22Rv1 (cell line): ENCODE measurements around the gene SCAPER.

Source experiments
- H3K27ac ChIP-seq: fragments of 450-650 bp; 2 replicates; pipeline ENCODE4 v1.5.1; 2017
- ZFX ChIP-seq: fragments of 450-650 bp; IDR thresholded peaks from 2 replicates; pipeline ENCODE4 v1.6.1; 2017; ENCODE audit warnings: antibody characterized with exemption, borderline replicate concordance
- TF ChIP-seq, protein P1 (sequence below): fragments of 450-650 bp; IDR thresholded peaks from 2 replicates; pipeline ENCODE4 v1.5.1; 2017; ENCODE audit warnings: mild to moderate bottlenecking

The SCAPER gene

DNA sequence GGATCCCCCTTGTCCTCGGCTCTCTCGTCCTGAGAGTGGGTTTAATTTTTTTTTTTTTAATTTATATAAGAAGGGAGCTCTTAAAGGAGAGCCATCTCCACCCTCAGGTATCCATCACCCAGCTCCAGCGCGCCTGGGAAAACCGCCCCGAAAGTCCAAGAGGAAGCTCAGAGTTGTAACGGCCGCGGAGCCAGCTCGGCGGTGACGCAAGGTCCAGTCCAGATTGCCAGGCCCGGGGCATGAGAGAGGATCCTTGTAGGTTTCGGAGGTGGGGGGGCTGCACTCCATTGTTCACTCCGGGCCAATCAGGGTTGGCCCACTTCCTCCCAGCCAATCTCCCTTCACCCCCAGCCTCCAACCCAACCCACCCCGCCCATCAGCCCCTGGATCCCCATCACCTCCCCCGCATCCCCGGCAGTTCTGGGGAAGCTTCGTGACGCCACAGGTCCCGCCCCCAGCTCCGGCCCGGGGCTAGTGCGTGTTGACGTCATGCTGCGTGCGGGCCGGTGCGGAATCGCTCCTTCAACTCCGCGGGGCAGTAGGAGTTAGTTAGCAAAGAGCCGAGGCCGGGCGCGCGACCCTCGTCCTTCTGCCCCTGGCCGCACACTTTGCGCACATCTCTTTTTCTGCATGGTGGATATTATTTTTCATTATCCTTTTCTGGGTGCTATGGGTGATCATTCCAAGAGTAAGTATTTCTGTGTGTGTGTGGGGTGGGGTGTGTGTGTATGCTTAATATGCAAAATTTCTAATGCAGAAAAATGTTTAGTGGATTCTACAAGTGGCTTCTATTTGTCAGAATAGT lies 568.7 kb downstream of the SCAPER start, which contains the start of gene ISL2:
Gene ISL2 (plus strand): TSS at position 520 of the 805 bp plus-strand sequence. CDS start 111 bp downstream, at position 631.
- no peak for TF ChIP-seq ZFX
- TF ChIP-seq, protein P1, sequence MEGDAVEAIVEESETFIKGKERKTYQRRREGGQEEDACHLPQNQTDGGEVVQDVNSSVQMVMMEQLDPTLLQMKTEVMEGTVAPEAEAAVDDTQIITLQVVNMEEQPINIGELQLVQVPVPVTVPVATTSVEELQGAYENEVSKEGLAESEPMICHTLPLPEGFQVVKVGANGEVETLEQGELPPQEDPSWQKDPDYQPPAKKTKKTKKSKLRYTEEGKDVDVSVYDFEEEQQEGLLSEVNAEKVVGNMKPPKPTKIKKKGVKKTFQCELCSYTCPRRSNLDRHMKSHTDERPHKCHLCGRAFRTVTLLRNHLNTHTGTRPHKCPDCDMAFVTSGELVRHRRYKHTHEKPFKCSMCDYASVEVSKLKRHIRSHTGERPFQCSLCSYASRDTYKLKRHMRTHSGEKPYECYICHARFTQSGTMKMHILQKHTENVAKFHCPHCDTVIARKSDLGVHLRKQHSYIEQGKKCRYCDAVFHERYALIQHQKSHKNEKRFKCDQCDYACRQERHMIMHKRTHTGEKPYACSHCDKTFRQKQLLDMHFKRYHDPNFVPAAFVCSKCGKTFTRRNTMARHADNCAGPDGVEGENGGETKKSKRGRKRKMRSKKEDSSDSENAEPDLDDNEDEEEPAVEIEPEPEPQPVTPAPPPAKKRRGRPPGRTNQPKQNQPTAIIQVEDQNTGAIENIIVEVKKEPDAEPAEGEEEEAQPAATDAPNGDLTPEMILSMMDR, result no peak
- peak within 1 kb of the TSS; percentile 21; the same call in 1 of the 2 replicates for H3K27ac ChIP-seq

DNA sequence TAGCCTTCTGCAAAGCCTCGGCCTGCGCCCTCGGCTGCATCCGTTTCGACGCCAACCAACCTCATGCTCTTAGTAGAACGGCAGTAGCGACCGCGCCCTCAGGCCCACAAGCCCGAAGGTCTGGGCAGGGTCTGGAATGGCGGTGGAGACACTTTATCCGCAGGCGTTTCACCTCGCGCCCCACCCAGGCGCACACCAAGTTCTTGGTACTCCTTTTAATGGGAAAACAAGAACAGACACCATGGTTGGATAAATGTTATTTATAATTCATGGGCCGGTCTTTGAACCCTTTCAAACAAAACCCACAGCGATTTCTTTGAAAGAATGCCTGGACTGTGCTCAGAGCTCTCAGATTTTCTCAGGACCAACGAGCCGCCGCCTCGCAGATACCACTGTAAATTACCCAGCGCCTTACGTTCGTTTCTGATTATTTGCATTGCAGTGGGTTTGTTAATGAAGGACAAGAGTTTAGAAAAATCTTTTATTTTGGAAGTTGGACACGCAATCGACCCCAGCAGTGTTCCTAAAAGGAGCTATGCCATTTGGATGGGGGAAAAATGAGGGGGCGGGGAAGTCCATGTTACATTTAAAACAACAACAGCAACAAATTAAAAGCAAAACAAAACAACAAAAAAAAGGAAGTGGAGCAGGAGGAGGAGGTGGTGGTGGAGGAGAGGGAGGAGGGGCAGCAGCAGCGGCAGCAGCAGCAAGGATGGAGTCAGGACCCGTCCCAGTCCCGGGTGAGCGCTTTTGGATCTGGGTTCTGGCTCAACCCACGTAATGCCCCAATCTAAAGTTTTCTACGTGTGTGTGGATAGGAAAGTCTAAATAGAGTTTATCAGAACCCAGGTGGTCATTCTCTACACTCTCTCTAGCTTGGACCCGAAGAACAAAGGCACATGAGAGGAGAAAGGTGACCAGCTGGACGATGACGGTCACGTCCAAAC lies 569.6 kb downstream of the SCAPER start:
- peak overlapping the region; percentile 21; the same call in 1 of the 2 replicates for H3K27ac ChIP-seq

DNA sequence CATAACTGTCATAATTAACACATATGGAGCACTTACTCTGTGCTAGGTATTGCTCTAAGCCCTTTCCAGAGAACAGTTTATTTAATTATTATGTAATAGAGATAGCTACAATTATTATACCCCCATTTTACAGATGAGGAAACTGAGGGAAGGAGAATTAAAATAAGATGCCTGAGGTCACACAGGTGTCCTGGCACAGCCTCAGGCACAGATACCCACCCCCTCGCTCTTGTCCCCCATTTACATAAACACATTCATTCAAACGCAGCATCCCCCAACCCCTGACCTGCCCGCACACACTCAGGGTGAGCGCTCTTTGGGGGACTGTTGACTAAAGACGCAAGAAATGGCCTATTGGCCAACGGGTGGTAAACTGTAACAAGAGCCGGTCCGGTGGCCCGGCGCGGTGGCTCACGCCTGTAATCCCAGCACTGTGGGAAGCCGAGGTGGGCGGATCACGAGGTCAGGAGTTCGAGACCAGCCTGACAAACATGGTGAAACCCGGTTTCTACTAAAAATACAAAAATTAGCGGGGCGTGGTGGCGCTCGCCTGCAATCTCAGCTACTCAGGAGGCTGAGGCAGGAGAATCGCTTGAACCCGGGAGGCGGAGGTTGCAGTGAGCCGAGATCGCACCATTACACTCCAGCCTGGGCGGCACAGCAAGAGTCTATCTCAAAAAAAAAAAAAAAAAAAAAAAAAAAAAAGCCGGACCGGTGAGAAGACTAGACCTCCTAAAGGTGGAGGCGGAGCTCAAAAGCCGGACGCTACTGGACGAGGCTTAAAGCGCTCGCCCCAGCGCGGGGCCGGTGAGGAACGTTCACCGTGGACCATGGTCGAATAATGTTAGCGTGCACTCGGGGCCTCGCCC lies 570.5 kb downstream of the SCAPER start:
- TF ChIP-seq, protein P1, result no peak
- no peak for TF ChIP-seq ZFX
- H3K27ac ChIP-seq, result no peak overlapping the region

More for the DNA sequence above, 569.6 kb downstream of the SCAPER start:
- TF ChIP-seq, protein P1, result no peak
- no peak for TF ChIP-seq ZFX

DNA sequence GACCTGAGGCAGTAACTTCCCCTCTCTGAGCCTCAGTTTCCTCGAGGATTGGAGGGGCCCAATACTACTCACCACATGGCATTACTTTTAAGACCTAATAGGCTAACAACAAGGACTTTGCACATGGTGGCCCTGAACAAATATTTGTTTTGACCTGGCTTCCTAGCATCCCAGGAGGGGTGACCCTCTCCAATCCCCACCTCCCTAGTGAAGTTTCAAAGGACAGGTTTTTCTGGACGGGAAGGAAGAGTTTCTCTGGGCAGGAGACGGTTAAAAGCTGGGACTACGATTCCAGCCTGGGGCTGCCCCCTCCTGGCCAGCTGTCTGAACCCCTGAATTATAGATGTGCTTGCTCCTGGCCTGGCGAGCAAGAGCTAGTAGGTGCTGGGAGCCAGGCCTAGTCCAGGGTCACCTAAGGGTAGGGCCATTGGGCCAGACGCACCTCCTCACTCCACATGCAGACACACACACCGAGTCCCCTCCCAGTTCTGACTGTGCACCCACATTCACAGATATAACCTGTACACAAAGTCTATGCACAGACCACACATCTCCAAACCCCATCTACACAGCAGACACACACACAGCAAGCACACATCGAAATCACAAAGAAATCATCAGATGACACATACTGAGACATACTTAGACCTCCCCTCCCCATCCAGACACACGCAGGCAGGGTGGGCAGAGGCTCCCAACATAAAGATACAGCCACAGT lies 571.3 kb downstream of the SCAPER start:
- TF ChIP-seq ZFX, result no peak
- TF ChIP-seq, protein P1, result 0 out of 2 replicates have a peak, but pooled peaks have one; percentile 10
- H3K27ac ChIP-seq, result no peak overlapping the region

DNA sequence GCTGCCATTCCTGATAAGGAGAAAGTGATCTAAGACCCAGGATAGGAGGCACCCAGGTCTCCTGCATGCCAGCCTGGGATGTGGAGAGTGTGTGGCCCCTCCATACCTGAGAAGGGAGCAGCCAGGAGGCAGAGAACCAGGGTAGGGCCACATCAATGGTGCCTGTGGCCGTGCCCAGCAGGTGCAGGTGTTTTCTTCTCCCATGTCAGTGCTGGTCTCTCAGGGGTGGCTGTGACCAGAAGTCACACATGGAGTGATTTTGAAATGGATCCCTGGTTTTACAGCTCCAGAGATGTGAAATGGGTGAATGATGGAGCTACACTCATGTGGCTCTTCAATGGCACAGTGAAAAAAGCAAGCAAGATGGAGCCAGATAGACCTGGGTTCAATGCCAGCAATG lies 571.8 kb downstream of the SCAPER start:
- no peak overlapping the region for H3K27ac ChIP-seq
- TF ChIP-seq ZFX, result no peak
- TF ChIP-seq, protein P1, result no peak

DNA sequence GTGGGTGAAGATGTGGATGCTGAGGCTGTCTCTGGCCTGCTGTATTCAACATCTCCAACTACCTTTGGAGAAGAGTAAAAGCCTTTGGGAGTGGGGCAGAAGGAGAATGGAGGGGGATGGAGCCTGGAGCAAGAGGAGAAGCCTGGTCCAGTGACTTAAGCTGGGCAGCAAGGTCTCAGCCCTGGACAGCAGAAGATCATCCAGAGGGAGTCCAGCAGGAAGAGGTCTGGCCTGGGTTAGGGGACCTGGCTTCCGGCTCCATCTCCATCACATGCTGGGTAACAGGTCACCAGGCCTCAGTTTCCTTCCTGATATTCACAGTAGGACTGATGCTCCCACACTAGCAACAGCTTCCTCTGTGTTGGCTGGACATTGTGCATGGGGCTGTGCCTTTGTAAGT lies 572.3 kb downstream of the SCAPER start:
- TF ChIP-seq, protein P1, result no peak
- no peak for TF ChIP-seq ZFX
- no peak overlapping the region for H3K27ac ChIP-seq
